Measurements from ENCODE around the gene UCMA.

GRCh38 chr10:13231190-13231589 lies 3.0 kb downstream of the UCMA start:
- TF ChIP-seq EZH2 (IDR thresholded peaks at IDR 0.05) (no peak), MAX (IDR thresholded peaks at IDR 0.05) (no peak), ELF1 (IDR thresholded peaks at IDR 0.05; ENCODE audit: borderline replicate concordance, low read depth) (no peak), SP1 (IDR thresholded peaks at IDR 0.05; ENCODE audit: low read depth) (no peak), REST (IDR thresholded peaks at IDR 0.05; ENCODE audit: low read depth) (no peak), POLR2A (IDR thresholded peaks at IDR 0.05; ENCODE audit: borderline replicate concordance, extremely low read depth, insufficient read depth, insufficient read length) (no peak), CEBPB (IDR thresholded peaks at IDR 0.05; ENCODE audit: low read depth) (no peak), EZH2phosphoT487 (IDR thresholded peaks at IDR 0.05; ENCODE audit: borderline replicate concordance) (no peak), ZNF274 (IDR thresholded peaks at IDR 0.05; ENCODE audit: low read depth, low read length) (no peak), SIN3A (IDR thresholded peaks at IDR 0.05; ENCODE audit: low read depth) (no peak)
- TF ChIP-seq, protein P1, sequence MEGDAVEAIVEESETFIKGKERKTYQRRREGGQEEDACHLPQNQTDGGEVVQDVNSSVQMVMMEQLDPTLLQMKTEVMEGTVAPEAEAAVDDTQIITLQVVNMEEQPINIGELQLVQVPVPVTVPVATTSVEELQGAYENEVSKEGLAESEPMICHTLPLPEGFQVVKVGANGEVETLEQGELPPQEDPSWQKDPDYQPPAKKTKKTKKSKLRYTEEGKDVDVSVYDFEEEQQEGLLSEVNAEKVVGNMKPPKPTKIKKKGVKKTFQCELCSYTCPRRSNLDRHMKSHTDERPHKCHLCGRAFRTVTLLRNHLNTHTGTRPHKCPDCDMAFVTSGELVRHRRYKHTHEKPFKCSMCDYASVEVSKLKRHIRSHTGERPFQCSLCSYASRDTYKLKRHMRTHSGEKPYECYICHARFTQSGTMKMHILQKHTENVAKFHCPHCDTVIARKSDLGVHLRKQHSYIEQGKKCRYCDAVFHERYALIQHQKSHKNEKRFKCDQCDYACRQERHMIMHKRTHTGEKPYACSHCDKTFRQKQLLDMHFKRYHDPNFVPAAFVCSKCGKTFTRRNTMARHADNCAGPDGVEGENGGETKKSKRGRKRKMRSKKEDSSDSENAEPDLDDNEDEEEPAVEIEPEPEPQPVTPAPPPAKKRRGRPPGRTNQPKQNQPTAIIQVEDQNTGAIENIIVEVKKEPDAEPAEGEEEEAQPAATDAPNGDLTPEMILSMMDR (IDR thresholded peaks at IDR 0.05 in 2 of 3, conservative IDR thresholded peaks at IDR 0.05 in 1 of 3; ENCODE audit: borderline replicate concordance in 1 of 3, insufficient read depth in 1 of 3, low read depth in 2 of 3, low read length in 2 of 3): no peak

Data from HCT116 (cell line).